K562 (cell line): Measurements from ENCODE around the gene ZNF618. TPM values are rescaled to one million over a fixed set of nuclear protein-coding genes. Genes with fewer than 3 reads are reported as not detected.

Experiments
- ATAC-seq: fragments of 200-7000 bp; cut with Tn5 transposase; 3 replicates; pipeline ENCODE4 v1.9.1; 2020; ENCODE audit warnings: moderate library complexity
- BruUV-seq: library from RNA; stranded (reverse); fragments of 400-500 nt; replicated peaks from 2 replicates; lab custom pipeline; 2021; lab: Mats Ljungman, UMichigan
- CTCF ChIA-PET: fragments of 300-600 bp; formaldehyde crosslinking; extraction: SDS; loops from one replicate; lab custom pipeline; 2021; ENCODE audit warnings: low intra/inter-chr PET ratio; lab: Yijun Ruan, JAX
- POLR2A ChIA-PET: fragments of 300-600, 350-650 bp; sonication (Branson Sonifier 250); formaldehyde crosslinking; extraction: SDS; loops from one replicate; lab custom pipeline; 2021; ENCODE audit warnings: antibody characterized with exemption, inconsistent platforms; lab: Yijun Ruan, JAX
- DNase-seq, 4 experiments: peaks; one replicate each; pipeline versions ENCODE4 v3.0.0 to v3.0.0-alpha.2; 2011 to 2018; ENCODE audit warnings: low spot score in 3 of 4, mixed read lengths in 3 of 4; ENCODE audit errors: extremely low read depth in 1 of 4
- FAIRE-seq: peaks from 2 replicates; lab custom pipeline; 2011; peaks lifted over from hg19 to GRCh38; lab: Jason Lieb, UNC
- H2AFZ ChIP-seq: 2 replicates; pipeline ENCODE4 v1.6.0; 2011; ENCODE audit warnings: low read depth, low read length, control low read depth, inconsistent platforms
- H3K27ac ChIP-seq: fragments of 200-600 bp; 3 replicates; pipeline ENCODE4 v1.8.0; 2011; ENCODE audit warnings: low read depth, mild to moderate bottlenecking, control low read depth, inconsistent platforms, low read length, moderate library complexity, mixed read lengths; ENCODE audit errors: extremely low read depth
- H3K27me3 ChIP-seq, 2 experiments: fragments of 300-600 bp in 1 of 2; 2 replicates in 1 of 2; 3 replicates in 1 of 2; pipeline versions ENCODE4 v1.6.0 to v1.8.0; 2011; ENCODE audit warnings: inconsistent platforms in 2 of 2, low read length in 2 of 2, mild to moderate bottlenecking in 1 of 2, mixed read lengths in 1 of 2, moderate library complexity in 1 of 2; ENCODE audit not compliant: control insufficient read depth in 2 of 2, insufficient read depth in 2 of 2
- H3K36me3 ChIP-seq: fragments of 300-600 bp; 3 replicates; pipeline ENCODE4 v1.8.0; 2011; ENCODE audit warnings: mild to moderate bottlenecking, low read length, inconsistent platforms; ENCODE audit not compliant: control insufficient read depth, insufficient read depth
- H3K4me1 ChIP-seq, 2 experiments: fragments of 200-600 bp in 1 of 2; replicated peaks in 1 of 2; 2 replicates in 1 of 2; 3 replicates in 1 of 2; pipeline versions ENCODE4 v1.5.1 to v1.8.0; 2011; ENCODE audit warnings: inconsistent platforms in 2 of 2, low read length in 2 of 2, mild to moderate bottlenecking in 1 of 2, mixed read lengths in 1 of 2, moderate library complexity in 1 of 2; ENCODE audit not compliant: control insufficient read depth in 2 of 2, insufficient read depth in 2 of 2
- H3K4me2 ChIP-seq: 2 replicates; pipeline ENCODE4 v1.6.1; 2011; ENCODE audit warnings: low read length, control low read depth, inconsistent platforms, mixed read lengths; ENCODE audit not compliant: insufficient read depth
- H3K4me3 ChIP-seq: fragments of 200-600 bp; sonication (generic), shearing (Covaris generic); 2 replicates; pipeline ENCODE4 v1.5.1; 2016; ENCODE audit warnings: control low read depth, inconsistent platforms
- H3K79me2 ChIP-seq: fragments of 200-600 bp; 3 replicates; pipeline ENCODE4 v1.8.0; 2011; ENCODE audit warnings: low read length, inconsistent platforms; ENCODE audit not compliant: control insufficient read depth, insufficient read depth
- H3K9ac ChIP-seq, 2 experiments: 2 replicates each; pipeline versions ENCODE4 v1.6.0 to v1.6.1; 2011; ENCODE audit warnings: low read depth in 2 of 2, low read length in 2 of 2, control low read depth in 1 of 2, inconsistent platforms in 1 of 2, mild to moderate bottlenecking in 1 of 2, mixed read lengths in 1 of 2; ENCODE audit not compliant: insufficient read depth in 1 of 2
- H3K9me1 ChIP-seq: one replicate; pipeline ENCODE4 v1.6.0; 2011; ENCODE audit warnings: inconsistent platforms, mild to moderate bottlenecking, low read length, moderate library complexity; ENCODE audit not compliant: control insufficient read depth, insufficient read depth
- H3K9me3 ChIP-seq: replicated peaks from 2 replicates; pipeline ENCODE4 v1.5.1; 2011; ENCODE audit warnings: low read depth, low read length, inconsistent platforms; ENCODE audit not compliant: control insufficient read depth, insufficient read depth
- H4K20me1 ChIP-seq: replicated peaks from 2 replicates; pipeline ENCODE4 v1.6.1; 2011; ENCODE audit warnings: low read length, inconsistent platforms, mixed read lengths; ENCODE audit not compliant: control insufficient read depth, insufficient read depth
- CREM ChIP-seq: IDR thresholded peaks from 2 replicates; pipeline ENCODE4 v1.6.1; 2014; ENCODE audit warnings: antibody characterized with exemption, low read depth
- ETS1 ChIP-seq: conservative IDR thresholded peaks from 2 replicates; pipeline ENCODE4 v1.6.1; 2011; ENCODE audit warnings: low read depth, mild to moderate bottlenecking, low read length; ENCODE audit not compliant: control insufficient read depth
- JUNB ChIP-seq: fragments of 450-650 bp; formaldehyde crosslinking; conservative IDR thresholded peaks from 2 replicates; pipeline ENCODE4 v1.4.0; 2020; ENCODE audit warnings: mild to moderate bottlenecking
- MCM2 ChIP-seq: fragments of 450-650 bp; IDR thresholded peaks from 2 replicates; pipeline ENCODE4 v1.6.1; 2017; ENCODE audit warnings: low read depth, mild to moderate bottlenecking
- PTTG1 ChIP-seq: fragments of 450-650 bp; IDR thresholded peaks from 2 replicates; pipeline ENCODE4 v1.6.1; 2016; ENCODE audit warnings: low read depth, mild to moderate bottlenecking, missing genetic modification characterization, missing compliant biosample characterization
- SMARCA4 ChIP-seq: fragments of 450-650 bp; IDR thresholded peaks from 2 replicates; pipeline ENCODE4 v1.6.1; 2016
- TARDBP ChIP-seq: fragments of 450-650 bp; IDR thresholded peaks from 2 replicates; pipeline ENCODE4 v1.6.1; 2016
- ZNF589 ChIP-seq: fragments of 200-800 bp; sonication (Bioruptor generic); IDR thresholded peaks from 2 replicates; pipeline ENCODE4 v1.6.1; 2016; ENCODE audit warnings: low read depth, missing genetic modification characterization, missing compliant biosample characterization
- WGBS: fragments of 100-300 bp; shearing (Covaris generic); methylation state at CpG from one replicate; pipeline ENCODE4 v1.1.6; 2016; ENCODE audit warnings: low coverage, mixed read lengths; ENCODE audit not compliant: insufficient coverage; ENCODE audit errors: missing lambda C conversion rate; 5-methylcytosine and 5-hydroxymethylcytosine counted together
- in situ Hi-C: fragments of 300-500 bp; cut with MboI; formaldehyde crosslinking; loops from 4 replicates; pipeline ENCODE4 v1.15.0; 2018; ENCODE audit warnings: inconsistent platforms, mixed read lengths
- intact Hi-C: fragments of 100-400 bp; cut with micrococcal nuclease; formaldehyde crosslinking; loops from 2 replicates; pipeline ENCODE4 v1.14.2; 2022
- polyA plus RNA-seq, 8 experiments: library from polyadenylated mRNA; depleted of rRNA in 4 of 8; stranded (reverse) in 5 of 8; unstranded in 3 of 8; fragments of >200 nt; fragmentation: Nextera tagmentation in 2 of 8; fragmentation: Illumina TruSeq in 1 of 8; extraction: Ambion mirVana in 2 of 8; extraction: Trizol in 1 of 8; gene quantifications; 2 replicates each; pipeline versions ENCODE4 v1.2.1 to v1.2.3, GENCODE V29; 2011 to 2014; ENCODE audit warnings: inconsistent platforms in 1 of 8, missing spikeins in 1 of 8
- total RNA-seq, 7 experiments: library from RNA; depleted of rRNA in 6 of 7; stranded (reverse); fragments of >200 nt in 6 of 7; fragmentation: Illumina TruSeq in 2 of 7; extraction: Trizol in 2 of 7; gene quantifications; 2 replicates each; pipeline versions ENCODE4 v1.2.1 to v1.2.3, GENCODE V29; 2011 to 2021; ENCODE audit warnings: low replicate concordance in 1 of 7
- TF ChIP-seq, protein P1 (sequence below): fragments of 250-450 bp; sonication (Bioruptor Pico); IDR thresholded peaks from 2 replicates; pipeline ENCODE4 v1.4.0; 2020; ENCODE audit warnings: mild to moderate bottlenecking, moderate library complexity, borderline replicate concordance
- TF ChIP-seq, protein P2 (sequence below): sonication (generic); formaldehyde crosslinking; IDR thresholded peaks from 2 replicates; pipeline ENCODE4 v1.8.0; 2022; ENCODE audit warnings: mild to moderate bottlenecking, missing genetic modification reagents

Gene ZNF618
- total and polyA plus RNA-seq, 9 of the 15 experiments (the other 6 are each of a cell fraction or from before 2014, with no cell fraction given): 0.08 to 13.7 (median 3.4) TPM

DNA sequence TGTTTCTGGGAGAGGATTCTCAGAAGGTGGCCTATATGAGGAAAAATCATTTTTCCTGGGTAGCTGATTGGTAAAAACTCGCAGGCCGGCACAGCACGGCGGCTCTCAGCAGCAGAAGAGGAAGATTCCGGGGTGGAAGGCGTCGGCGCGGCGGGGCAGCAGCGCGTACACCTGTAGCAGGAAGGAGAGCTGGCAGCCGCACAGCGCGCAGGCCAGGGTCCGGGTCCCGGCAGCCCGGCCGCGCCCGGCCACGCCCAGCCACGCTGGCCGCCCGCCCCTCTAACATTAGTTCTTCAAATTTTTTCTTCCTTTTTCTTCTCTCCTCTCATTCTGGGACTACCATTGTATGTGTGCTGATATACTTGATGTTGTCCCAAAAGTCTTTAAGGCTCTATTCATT, 24.8 kb upstream of the ZNF618 start:
- no peak overlapping the region for H2AFZ ChIP-seq
- intact Hi-C loops (no loop called here), in situ Hi-C loops (no loop called here)
- H3K79me2 ChIP-seq: no peaks in the 10 kb centered on the region
- DNase-seq (no peak), FAIRE-seq (no peak), ATAC-seq (no peak)
- H3K9ac ChIP-seq: no peak overlapping the region
- no peak overlapping the region for H3K4me2 ChIP-seq
- BruUV-seq: no TSS peak
- CTCF ChIA-PET: no interaction called here
- no peaks in the 10 kb centered on the region for H4K20me1 ChIP-seq
- H3K27ac ChIP-seq: no peak overlapping the region
- 0% methylated on average over 11 of the region's 25 CpGs for WGBS
- POLR2A ChIA-PET: no interaction called here
- no peaks in the 10 kb centered on the region for H3K4me1 ChIP-seq
- H3K9me3 ChIP-seq: peaks cover 7% of the 10 kb centered on the region
- no peaks in the 10 kb centered on the region for H3K36me3 ChIP-seq
- H3K9me1 ChIP-seq: no peaks in the 10 kb centered on the region
- no peak for TF ChIP-seq ZNF589 (CRISPR knock-in tag)
- no peak for TF ChIP-seq SMARCA4
- TF ChIP-seq MCM2: no peak
- TF ChIP-seq, protein P1, sequence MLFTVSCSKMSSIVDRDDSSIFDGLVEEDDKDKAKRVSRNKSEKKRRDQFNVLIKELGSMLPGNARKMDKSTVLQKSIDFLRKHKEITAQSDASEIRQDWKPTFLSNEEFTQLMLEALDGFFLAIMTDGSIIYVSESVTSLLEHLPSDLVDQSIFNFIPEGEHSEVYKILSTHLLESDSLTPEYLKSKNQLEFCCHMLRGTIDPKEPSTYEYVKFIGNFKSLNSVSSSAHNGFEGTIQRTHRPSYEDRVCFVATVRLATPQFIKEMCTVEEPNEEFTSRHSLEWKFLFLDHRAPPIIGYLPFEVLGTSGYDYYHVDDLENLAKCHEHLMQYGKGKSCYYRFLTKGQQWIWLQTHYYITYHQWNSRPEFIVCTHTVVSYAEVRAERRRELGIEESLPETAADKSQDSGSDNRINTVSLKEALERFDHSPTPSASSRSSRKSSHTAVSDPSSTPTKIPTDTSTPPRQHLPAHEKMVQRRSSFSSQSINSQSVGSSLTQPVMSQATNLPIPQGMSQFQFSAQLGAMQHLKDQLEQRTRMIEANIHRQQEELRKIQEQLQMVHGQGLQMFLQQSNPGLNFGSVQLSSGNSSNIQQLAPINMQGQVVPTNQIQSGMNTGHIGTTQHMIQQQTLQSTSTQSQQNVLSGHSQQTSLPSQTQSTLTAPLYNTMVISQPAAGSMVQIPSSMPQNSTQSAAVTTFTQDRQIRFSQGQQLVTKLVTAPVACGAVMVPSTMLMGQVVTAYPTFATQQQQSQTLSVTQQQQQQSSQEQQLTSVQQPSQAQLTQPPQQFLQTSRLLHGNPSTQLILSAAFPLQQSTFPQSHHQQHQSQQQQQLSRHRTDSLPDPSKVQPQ: no peak
- no peak for TF ChIP-seq CREM
- TF ChIP-seq ETS1: no peak
- TF ChIP-seq, protein P2, sequence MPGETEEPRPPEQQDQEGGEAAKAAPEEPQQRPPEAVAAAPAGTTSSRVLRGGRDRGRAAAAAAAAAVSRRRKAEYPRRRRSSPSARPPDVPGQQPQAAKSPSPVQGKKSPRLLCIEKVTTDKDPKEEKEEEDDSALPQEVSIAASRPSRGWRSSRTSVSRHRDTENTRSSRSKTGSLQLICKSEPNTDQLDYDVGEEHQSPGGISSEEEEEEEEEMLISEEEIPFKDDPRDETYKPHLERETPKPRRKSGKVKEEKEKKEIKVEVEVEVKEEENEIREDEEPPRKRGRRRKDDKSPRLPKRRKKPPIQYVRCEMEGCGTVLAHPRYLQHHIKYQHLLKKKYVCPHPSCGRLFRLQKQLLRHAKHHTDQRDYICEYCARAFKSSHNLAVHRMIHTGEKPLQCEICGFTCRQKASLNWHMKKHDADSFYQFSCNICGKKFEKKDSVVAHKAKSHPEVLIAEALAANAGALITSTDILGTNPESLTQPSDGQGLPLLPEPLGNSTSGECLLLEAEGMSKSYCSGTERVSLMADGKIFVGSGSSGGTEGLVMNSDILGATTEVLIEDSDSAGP (CRISPR knock-in tag): no peak
- no peak for TF ChIP-seq TARDBP
- no peak for TF ChIP-seq JUNB (CRISPR knock-in tag)
- TF ChIP-seq PTTG1 (tag): no peak
- no peak overlapping the region for H3K4me3 ChIP-seq
- H3K27me3 ChIP-seq: no peaks in the 10 kb centered on the region
